ACHN (cell line): ENCODE data around the gene CYP2B6.
"Not testable (repeated sequence)": the region's sequence is repeated elsewhere in the genome, so short reads cannot be mapped to it uniquely, and the experiment has no call there.

Experiments used
- DNase-seq: peaks from one replicate; pipeline ENCODE4 v3.0.0-alpha.2; 2015
- in situ Hi-C: cut with HindIII; loops from 2 replicates; pipeline ENCODE4 v1.10.0; 2017; ENCODE audit warnings: low sequenced_read_pairs, low pct_ligation_motif_present, low pct_unique_long_range_greater_than_20kb

Gene CYP2B6

GRCh38 chr19:40976134-40976533 is 14.9 kb upstream of the CYP2B6 start:
- no peak for DNase-seq
- in situ Hi-C loops: no loop called here

GRCh38 chr19:40976724-40977123 is 14.4 kb upstream of the CYP2B6 start:
- in situ Hi-C loops: no loop called here

GRCh38 chr19:40979759-40980158 is 11.3 kb upstream of the CYP2B6 start:
- in situ Hi-C loops, DNase-seq: not testable (repeated sequence)

More at GRCh38 chr19:40976724-40977123, 14.4 kb upstream of the CYP2B6 start:
- DNase-seq: no peak

- DNase-seq, in situ Hi-C loops: not testable (repeated sequence)
These were observed 10.2 kb upstream of the CYP2B6 start for GRCh38 chr19:40980743-40981442.

- in situ Hi-C loops: no loop called here
- DNase-seq: no peak
These were observed 9.5 kb upstream of the CYP2B6 start for GRCh38 chr19:40981591-40981990.

- DNase-seq: no peak
- in situ Hi-C loops: no loop called here
These were observed 8.4 kb upstream of the CYP2B6 start for GRCh38 chr19:40982594-40983101.

GRCh38 chr19:40989453-40989852 is 1.6 kb upstream of the CYP2B6 start:
- in situ Hi-C loops: no loop called here

GRCh38 chr19:40995355-40995754 is 4.3 kb downstream of the CYP2B6 start:
- DNase-seq: no peak
- in situ Hi-C loops: no loop called here

More at GRCh38 chr19:40989453-40989852, 1.6 kb upstream of the CYP2B6 start:
- no peak for DNase-seq

- in situ Hi-C loops, DNase-seq: not testable (repeated sequence)
These were observed 7.9 kb downstream of the CYP2B6 start for GRCh38 chr19:40999018-40999417.

GRCh38 chr19:41000310-41000737 is 9.2 kb downstream of the CYP2B6 start:
- peak; percentile 0 for DNase-seq
- in situ Hi-C loops: no loop called here

GRCh38 chr19:41001243-41001971 is 10.3 kb downstream of the CYP2B6 start:
- no peak for DNase-seq
- in situ Hi-C loops: no loop called here

- in situ Hi-C loops, DNase-seq: not testable (repeated sequence)
These were observed 12.6 kb downstream of the CYP2B6 start for GRCh38 chr19:41003656-41004055.

- in situ Hi-C loops: no loop called here
- DNase-seq: no peak
These were observed 18.7 kb downstream of the CYP2B6 start for GRCh38 chr19:41009700-41010235.

- in situ Hi-C loops: no loop called here
- DNase-seq: no peak
These were observed 22.3 kb downstream of the CYP2B6 start for GRCh38 chr19:41013359-41013758.

GRCh38 chr19:41014643-41015042 is 23.6 kb downstream of the CYP2B6 start:
- no peak for DNase-seq
- in situ Hi-C loops: no loop called here

GRCh38 chr19:41016488-41017071 is 25.5 kb downstream of the CYP2B6 start:
- in situ Hi-C loops: no loop called here
- no peak for DNase-seq

- in situ Hi-C loops: no loop called here
- no peak for DNase-seq
These were observed 27.7 kb downstream of the CYP2B6 start for GRCh38 chr19:41018736-41019290.

- no peak for DNase-seq
- in situ Hi-C loops: no loop called here
These were observed 28.3 kb downstream of the CYP2B6 start for GRCh38 chr19:41019346-41019745.

GRCh38 chr19:41023193-41023592 is 32.1 kb downstream of the CYP2B6 start:
- in situ Hi-C loops: no loop called here

More at GRCh38 chr19:41023193-41023592, 32.1 kb downstream of the CYP2B6 start:
- DNase-seq: no peak
